HL-60 (cell line): ENCODE data around the gene PGC.

ENCODE experiments used
- DNase-seq, 2 experiments: peaks; one replicate each; pipeline ENCODE4 v3.0.0-alpha.2; 2010 to 2020; ENCODE audit warnings: low read depth in 1 of 2, low spot score in 1 of 2
- H3K27ac ChIP-seq: fragments of 250-450 bp; sonication (Bioruptor Pico); replicated peaks from 2 replicates; pipeline ENCODE4 v1.5.1; 2020; ENCODE audit warnings: mild to moderate bottlenecking, moderate library complexity
- H3K27me3 ChIP-seq: fragments of 250-450 bp; sonication (Bioruptor Pico); 2 replicates; pipeline ENCODE4 v1.5.1; 2021; ENCODE audit warnings: mild to moderate bottlenecking, moderate library complexity; ENCODE audit not compliant: insufficient read depth, poor library complexity, severe bottlenecking
- H3K4me3 ChIP-seq: replicated peaks from 2 replicates; pipeline ENCODE4 v1.5.1; 2011; ENCODE audit warnings: mild to moderate bottlenecking, control low read depth, low read length; ENCODE audit not compliant: insufficient read depth
- GABPA ChIP-seq: IDR thresholded peaks from 2 replicates; pipeline ENCODE4 v1.6.1; 2012; ENCODE audit warnings: low read depth
- POLR2AphosphoS5 ChIP-seq: IDR thresholded peaks from 2 replicates; pipeline ENCODE4 v1.6.1; 2012; ENCODE audit warnings: low read depth
- SPI1 ChIP-seq: IDR thresholded peaks from 2 replicates; pipeline ENCODE4 v1.6.1; 2012; ENCODE audit warnings: low read depth, mild to moderate bottlenecking, borderline replicate concordance
- TF ChIP-seq, protein P1 (sequence below): IDR thresholded peaks from one replicate; pipeline ENCODE4 v1.5.1; 2011; ENCODE audit warnings: low read length, control low read depth, inconsistent platforms; ENCODE audit not compliant: insufficient read depth
- TF ChIP-seq, protein P2 (sequence below): IDR thresholded peaks from 2 replicates; pipeline ENCODE4 v1.6.1; 2012; ENCODE audit warnings: low read depth; ENCODE audit not compliant: insufficient replicate concordance

Gene PGC

DNA sequence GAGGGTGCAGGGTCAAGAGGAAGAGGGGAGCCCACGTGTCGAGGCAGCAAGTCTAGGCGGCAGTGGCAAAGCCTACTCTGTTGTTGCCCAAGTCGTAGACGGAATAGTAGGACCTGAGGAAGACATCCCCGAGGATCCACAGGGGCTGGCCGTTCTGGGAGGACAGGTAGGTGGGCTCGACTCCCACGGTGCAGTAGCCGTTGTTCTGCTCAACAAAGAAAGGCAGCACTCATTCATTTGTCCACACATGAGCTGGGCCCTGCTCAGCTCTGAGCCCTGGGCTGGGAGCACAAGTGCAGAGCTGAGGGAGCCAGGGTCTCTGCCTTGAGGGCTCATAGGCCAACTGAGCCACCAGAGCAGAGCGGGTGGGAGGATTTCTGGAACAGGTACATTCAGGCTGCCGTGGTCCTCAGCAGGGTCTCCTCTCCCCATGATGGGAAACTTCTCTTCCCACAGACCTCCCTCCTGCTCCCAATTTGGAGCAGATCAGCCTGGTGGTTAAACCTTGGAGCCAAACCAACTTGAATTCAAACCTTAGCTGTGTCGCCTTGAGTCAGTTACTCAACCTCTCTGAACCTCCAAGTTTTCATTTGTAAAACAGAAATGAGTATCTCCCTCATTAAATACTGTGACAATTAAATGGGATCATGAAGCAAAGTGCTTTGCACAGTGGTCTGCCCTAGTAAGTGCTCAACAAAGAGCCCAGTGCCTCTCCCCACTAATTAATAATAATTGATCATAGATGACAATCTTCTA, 10.2 kb downstream of the PGC start:
- no peak for DNase-seq
- TF ChIP-seq POLR2AphosphoS5 (no peak), GABPA (no peak), SPI1 (no peak)
- TF ChIP-seq, protein P1, sequence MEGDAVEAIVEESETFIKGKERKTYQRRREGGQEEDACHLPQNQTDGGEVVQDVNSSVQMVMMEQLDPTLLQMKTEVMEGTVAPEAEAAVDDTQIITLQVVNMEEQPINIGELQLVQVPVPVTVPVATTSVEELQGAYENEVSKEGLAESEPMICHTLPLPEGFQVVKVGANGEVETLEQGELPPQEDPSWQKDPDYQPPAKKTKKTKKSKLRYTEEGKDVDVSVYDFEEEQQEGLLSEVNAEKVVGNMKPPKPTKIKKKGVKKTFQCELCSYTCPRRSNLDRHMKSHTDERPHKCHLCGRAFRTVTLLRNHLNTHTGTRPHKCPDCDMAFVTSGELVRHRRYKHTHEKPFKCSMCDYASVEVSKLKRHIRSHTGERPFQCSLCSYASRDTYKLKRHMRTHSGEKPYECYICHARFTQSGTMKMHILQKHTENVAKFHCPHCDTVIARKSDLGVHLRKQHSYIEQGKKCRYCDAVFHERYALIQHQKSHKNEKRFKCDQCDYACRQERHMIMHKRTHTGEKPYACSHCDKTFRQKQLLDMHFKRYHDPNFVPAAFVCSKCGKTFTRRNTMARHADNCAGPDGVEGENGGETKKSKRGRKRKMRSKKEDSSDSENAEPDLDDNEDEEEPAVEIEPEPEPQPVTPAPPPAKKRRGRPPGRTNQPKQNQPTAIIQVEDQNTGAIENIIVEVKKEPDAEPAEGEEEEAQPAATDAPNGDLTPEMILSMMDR: no peak
- TF ChIP-seq, protein P2, sequence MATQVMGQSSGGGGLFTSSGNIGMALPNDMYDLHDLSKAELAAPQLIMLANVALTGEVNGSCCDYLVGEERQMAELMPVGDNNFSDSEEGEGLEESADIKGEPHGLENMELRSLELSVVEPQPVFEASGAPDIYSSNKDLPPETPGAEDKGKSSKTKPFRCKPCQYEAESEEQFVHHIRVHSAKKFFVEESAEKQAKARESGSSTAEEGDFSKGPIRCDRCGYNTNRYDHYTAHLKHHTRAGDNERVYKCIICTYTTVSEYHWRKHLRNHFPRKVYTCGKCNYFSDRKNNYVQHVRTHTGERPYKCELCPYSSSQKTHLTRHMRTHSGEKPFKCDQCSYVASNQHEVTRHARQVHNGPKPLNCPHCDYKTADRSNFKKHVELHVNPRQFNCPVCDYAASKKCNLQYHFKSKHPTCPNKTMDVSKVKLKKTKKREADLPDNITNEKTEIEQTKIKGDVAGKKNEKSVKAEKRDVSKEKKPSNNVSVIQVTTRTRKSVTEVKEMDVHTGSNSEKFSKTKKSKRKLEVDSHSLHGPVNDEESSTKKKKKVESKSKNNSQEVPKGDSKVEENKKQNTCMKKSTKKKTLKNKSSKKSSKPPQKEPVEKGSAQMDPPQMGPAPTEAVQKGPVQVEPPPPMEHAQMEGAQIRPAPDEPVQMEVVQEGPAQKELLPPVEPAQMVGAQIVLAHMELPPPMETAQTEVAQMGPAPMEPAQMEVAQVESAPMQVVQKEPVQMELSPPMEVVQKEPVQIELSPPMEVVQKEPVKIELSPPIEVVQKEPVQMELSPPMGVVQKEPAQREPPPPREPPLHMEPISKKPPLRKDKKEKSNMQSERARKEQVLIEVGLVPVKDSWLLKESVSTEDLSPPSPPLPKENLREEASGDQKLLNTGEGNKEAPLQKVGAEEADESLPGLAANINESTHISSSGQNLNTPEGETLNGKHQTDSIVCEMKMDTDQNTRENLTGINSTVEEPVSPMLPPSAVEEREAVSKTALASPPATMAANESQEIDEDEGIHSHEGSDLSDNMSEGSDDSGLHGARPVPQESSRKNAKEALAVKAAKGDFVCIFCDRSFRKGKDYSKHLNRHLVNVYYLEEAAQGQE: no peak
- Histone ChIP-seq H3K27me3 (no peaks in the 10 kb centered on the region), H3K4me3 (no peak overlapping the region), H3K27ac (no peak overlapping the region)

DNA sequence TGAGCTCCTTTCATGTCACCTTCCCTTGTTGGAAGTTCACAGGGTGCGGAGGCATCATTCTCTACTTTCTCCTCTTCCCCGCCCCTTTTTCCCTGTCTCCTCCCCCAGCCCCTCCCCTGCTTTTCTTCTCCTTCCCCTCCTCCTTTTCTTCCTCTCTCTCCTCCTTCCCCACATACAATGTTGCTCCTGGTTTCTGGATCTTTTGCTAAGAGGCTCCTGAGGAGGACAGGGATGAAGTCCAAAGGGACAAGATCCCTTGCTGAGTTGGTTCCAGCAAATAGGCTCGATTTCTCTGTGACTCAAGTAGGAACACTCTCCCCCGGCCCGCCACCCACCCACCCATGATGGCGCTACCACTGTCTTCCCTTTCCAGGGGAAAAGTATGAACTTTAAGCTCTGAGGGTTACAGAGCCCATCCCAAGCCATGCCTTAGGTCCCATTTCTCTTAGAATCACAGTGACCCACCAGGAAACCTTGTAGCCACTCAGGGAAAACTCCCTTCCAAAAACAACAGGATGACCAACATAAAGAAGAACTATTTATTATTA, 10.9 kb downstream of the PGC start:
- TF ChIP-seq SPI1 (no peak), GABPA (no peak), POLR2AphosphoS5 (no peak)
- TF ChIP-seq, protein P1: no peak
- TF ChIP-seq, protein P2: no peak
- DNase-seq: no peak
- no peak overlapping the region for H3K4me3 ChIP-seq

DNA sequence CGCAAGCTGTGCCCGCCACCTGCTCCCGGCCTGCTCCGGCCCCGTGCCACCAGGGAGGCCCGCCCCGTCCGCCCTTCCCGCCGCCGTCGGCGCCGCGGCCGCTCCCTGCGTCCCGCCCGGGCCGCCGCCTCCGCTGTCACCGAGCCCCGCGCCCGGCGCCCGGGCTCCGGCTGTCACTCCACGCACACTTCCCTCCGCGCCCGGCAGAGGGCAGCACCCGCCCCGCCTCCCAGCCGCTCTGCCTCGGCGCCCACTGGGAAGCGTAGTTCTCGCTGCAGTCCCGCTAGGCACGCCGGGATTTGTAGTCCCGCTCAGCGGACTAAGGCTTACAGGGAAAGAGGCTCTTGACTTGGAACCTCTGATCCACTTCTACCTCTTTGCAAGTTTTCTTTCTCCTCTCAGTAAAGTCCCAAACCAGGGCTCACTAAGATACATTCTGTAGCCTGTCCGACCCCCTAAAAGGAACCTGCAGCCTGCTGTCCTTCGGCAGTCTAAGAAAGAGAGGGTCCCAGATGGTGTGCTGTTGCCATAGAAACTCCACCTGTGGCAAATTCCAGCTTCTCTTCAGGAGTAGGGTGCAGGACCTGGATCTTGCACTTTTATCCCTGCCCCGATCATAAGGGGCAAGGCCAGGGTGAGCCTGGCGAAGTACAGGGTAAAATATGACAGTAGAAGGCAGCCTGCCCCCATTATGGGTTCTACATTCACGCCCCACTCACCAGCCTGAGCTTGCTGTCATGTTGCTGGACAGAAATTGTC, 11.6 kb downstream of the PGC start, which contains the start of gene TFEB:
TFEB (minus strand) TSS at position 182 of the 759 bp plus-strand sequence. CDS start 44,395 bp downstream, outside the sequence.
- peak; percentile 71 to 92 for DNase-seq
- peak within 1 kb of the TSS; percentile 76 for H3K4me3 ChIP-seq
- TF ChIP-seq SPI1 (peak; percentile 61; the same call in 1 of the 2 replicates), GABPA (no peak), POLR2AphosphoS5 (no peak)
- TF ChIP-seq, protein P1: peak; percentile 63
- TF ChIP-seq, protein P2: no peak
- H3K27me3 ChIP-seq: no peaks in the 10 kb centered on the region
- no peak within 1 kb of the TSS for H3K27ac ChIP-seq

More for the DNA sequence above, 10.9 kb downstream of the PGC start:
- Histone ChIP-seq H3K27me3 (no peaks in the 10 kb centered on the region), H3K27ac (no peak overlapping the region)
